OCI-LY7 (cell line): ENCODE measurements around the gene TFIP11.

Experiments
- EZH2phosphoT487 ChIP-seq: fragments of 200-600 bp; sonication (generic); IDR thresholded peaks from 2 replicates; pipeline ENCODE4 v1.6.1; 2018; ENCODE audit warnings: low read depth, borderline replicate concordance, mild to moderate bottlenecking, mixed run types, antibody characterized with exemption, low read length, moderate library complexity, mixed read lengths
- TF ChIP-seq, protein P1 (sequence below): fragments of 200-600 bp; sonication (generic); conservative IDR thresholded peaks from 2 replicates; pipeline ENCODE4 v1.5.1; 2014; ENCODE audit warnings: mild to moderate bottlenecking, antibody characterized with exemption, low read length, moderate library complexity, mixed read lengths

- TF ChIP-seq, protein P1, sequence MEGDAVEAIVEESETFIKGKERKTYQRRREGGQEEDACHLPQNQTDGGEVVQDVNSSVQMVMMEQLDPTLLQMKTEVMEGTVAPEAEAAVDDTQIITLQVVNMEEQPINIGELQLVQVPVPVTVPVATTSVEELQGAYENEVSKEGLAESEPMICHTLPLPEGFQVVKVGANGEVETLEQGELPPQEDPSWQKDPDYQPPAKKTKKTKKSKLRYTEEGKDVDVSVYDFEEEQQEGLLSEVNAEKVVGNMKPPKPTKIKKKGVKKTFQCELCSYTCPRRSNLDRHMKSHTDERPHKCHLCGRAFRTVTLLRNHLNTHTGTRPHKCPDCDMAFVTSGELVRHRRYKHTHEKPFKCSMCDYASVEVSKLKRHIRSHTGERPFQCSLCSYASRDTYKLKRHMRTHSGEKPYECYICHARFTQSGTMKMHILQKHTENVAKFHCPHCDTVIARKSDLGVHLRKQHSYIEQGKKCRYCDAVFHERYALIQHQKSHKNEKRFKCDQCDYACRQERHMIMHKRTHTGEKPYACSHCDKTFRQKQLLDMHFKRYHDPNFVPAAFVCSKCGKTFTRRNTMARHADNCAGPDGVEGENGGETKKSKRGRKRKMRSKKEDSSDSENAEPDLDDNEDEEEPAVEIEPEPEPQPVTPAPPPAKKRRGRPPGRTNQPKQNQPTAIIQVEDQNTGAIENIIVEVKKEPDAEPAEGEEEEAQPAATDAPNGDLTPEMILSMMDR, result no peak
- TF ChIP-seq EZH2phosphoT487, result no peak
Measured at GRCh38 chr22:26536056-26536761, 23.9 kb upstream of the TFIP11 start.
